ENCODE data around the gene CAPN9.

The CAPN9 gene

GRCh38 chr1:230832476-230832875, 85.3 kb downstream of the CAPN9 start:
- H3K9me3 ChIP-seq, result no peaks in the 10 kb centered on the region
- H3K4me3 ChIP-seq (ENCODE audit: low read depth, low read length), result no peak overlapping the region
- no peaks in the 10 kb centered on the region for H3K4me1 ChIP-seq
- no peak for DNase-seq
- H3K36me3 ChIP-seq, result no peaks in the 10 kb centered on the region
- no peaks in the 10 kb centered on the region for H3K27me3 ChIP-seq
- TF ChIP-seq CTCF (IDR thresholded peaks at IDR 0.05; ENCODE audit: low read depth, low read length), result no peak

DNA sequence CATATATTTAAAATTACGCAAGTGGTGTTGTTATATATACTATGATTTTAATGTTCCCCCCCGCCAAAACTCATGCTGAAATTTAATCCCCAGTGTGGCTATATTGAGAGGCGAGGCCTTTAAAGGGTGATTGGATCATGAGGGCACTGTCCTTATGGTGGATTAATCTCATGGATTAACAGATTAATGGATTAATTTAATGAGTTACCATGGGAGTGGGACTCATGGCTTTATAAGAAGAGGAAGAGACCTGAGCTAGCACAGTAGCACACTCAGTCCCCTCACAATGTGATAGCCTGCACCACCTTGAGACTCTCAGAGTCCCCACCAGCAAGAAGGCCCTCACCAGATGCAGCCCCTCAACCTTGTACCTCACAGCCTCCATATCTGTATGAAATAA, 86.3 kb downstream of the CAPN9 start:
- H3K4me1 ChIP-seq, result no peaks in the 10 kb centered on the region
- DNase-seq, result no peak
- no peaks in the 10 kb centered on the region for H3K27me3 ChIP-seq
- H3K36me3 ChIP-seq, result no peaks in the 10 kb centered on the region
- H3K9me3 ChIP-seq, result no peaks in the 10 kb centered on the region; the same call in 1 of the 2 replicates
- TF ChIP-seq CTCF (IDR thresholded peaks at IDR 0.05; ENCODE audit: low read depth, low read length), result no peak
- no peak overlapping the region for H3K4me3 ChIP-seq (ENCODE audit: low read depth, low read length)

DNA sequence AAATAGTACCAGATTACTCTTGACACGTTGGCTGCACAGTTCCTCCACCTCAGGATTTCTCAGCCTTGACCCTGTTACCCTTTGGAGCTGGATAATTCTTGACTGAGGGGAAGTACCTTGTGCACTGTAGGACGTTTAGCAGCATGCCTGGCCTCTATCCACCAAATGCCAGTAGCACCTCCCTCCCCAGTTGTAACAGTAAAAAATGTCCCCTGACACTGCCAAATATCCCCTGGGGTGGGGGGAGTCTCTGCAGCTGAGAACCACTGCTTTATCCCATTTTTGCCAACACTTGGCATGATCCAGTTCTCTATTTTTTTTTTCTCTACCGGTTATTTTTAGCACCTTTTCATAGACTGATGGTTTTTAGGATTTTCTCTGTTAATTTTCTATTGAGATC, 87.1 kb downstream of the CAPN9 start:
- no peak for DNase-seq
- Histone ChIP-seq H3K36me3 (no peaks in the 10 kb centered on the region), H3K4me3 (ENCODE audit: low read depth, low read length) (no peak overlapping the region), H3K9me3 (no peaks in the 10 kb centered on the region; the same call in 1 of the 2 replicates), H3K4me1 (no peaks in the 10 kb centered on the region), H3K27me3 (no peaks in the 10 kb centered on the region)
- no peak for TF ChIP-seq CTCF (IDR thresholded peaks at IDR 0.05; ENCODE audit: low read depth, low read length)

- H3K4me1 ChIP-seq, result no peaks in the 10 kb centered on the region
- no peaks in the 10 kb centered on the region for H3K27me3 ChIP-seq
- no peaks in the 10 kb centered on the region; the same call in 1 of the 2 replicates for H3K9me3 ChIP-seq
- H3K36me3 ChIP-seq, result no peaks in the 10 kb centered on the region
- DNase-seq, result no peak
- no peak overlapping the region for H3K4me3 ChIP-seq (ENCODE audit: low read depth, low read length)
- TF ChIP-seq CTCF (IDR thresholded peaks at IDR 0.05; ENCODE audit: low read depth, low read length), result no peak
Measured at GRCh38 chr1:230836347-230836746, 89.2 kb downstream of the CAPN9 start.

- DNase-seq, result no peak
- H3K4me3 ChIP-seq (ENCODE audit: low read depth, low read length), result no peak overlapping the region
- no peaks in the 10 kb centered on the region for H3K4me1 ChIP-seq
- H3K9me3 ChIP-seq, result no peaks in the 10 kb centered on the region; the same call in 1 of the 2 replicates
- no peaks in the 10 kb centered on the region for H3K36me3 ChIP-seq
- H3K27me3 ChIP-seq, result no peaks in the 10 kb centered on the region
- no peak for TF ChIP-seq CTCF (IDR thresholded peaks at IDR 0.05; ENCODE audit: low read depth, low read length)
Measured at GRCh38 chr1:230836793-230837192, 89.6 kb downstream of the CAPN9 start.

- no peaks in the 10 kb centered on the region for H3K27me3 ChIP-seq
- DNase-seq, result no peak
- H3K4me1 ChIP-seq, result no peaks in the 10 kb centered on the region
- peaks cover 4% of the 10 kb centered on the region; the same call in 1 of the 2 replicates for H3K36me3 ChIP-seq
- no peak for TF ChIP-seq CTCF (IDR thresholded peaks at IDR 0.05; ENCODE audit: low read depth, low read length)
- no peak overlapping the region for H3K4me3 ChIP-seq (ENCODE audit: low read depth, low read length)
- H3K9me3 ChIP-seq, result no peaks in the 10 kb centered on the region; the same call in 1 of the 2 replicates
Measured at GRCh38 chr1:230839173-230839572, 92.0 kb downstream of the CAPN9 start.
